Measurements from ENCODE around the gene FUT2. TPM values are rescaled to one million over a fixed set of nuclear protein-coding genes. Genes with fewer than 3 reads are reported as not detected.
"Not testable (repeated sequence)": the region's sequence is repeated elsewhere in the genome, so short reads cannot be mapped to it uniquely, and the experiment has no call there.

FUT2 gene
- total RNA-seq, 2 donors from 2014 or later: not detected

DNA sequence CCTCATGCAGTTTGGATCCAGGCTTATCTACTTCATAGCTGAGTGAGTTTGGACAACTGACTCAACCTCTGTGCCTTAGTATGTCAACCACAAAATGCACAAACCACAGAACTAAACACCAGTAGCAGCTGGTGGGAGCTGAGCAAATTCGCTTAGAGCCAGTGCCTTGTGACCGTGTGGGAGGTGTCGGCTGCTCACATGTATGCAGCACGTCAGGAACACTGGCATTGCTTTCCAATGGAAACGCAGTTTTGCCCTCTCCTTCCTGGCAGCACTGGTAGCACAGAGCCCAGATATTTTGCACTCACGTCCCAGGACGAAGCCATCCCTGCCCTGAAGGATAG lies 14.7 kb upstream of the FUT2 start:
- peak; percentile 30 to 53 for ATAC-seq
- no peaks in the 10 kb centered on the region for H3K9me3 Mint-ChIP-seq
- no peaks in the 10 kb centered on the region for H3K36me3 Mint-ChIP-seq
- no peak for DNase-seq (ENCODE audit: low spot score in 2 of 2)
- no peak overlapping the region for H3K27ac Mint-ChIP-seq

DNA sequence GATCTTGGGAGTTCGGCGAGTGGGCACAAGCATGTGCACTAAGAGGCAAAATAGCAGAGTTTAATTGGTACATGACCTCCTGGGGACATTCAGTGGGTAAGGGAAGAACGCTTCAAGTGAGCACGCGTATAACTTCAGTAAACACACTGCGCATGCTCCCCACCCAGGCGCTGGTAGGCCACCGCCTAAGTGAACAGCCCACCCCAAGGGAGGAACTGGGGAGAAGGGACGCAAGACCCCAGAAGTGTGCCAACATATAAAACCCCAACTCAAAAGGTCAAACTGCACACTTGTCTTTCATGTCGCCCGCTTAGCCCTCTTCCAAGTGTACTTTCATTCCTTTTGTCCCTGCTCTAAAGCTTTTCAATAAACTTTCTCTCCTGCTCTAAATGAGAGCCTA lies 12.4 kb upstream of the FUT2 start:
- DNase-seq (ENCODE audit: low spot score in 2 of 2) (no peak), ATAC-seq (peak; percentile 33 to 46)
- Mint-ChIP-seq H3K9me3 (no peaks in the 10 kb centered on the region), H3K27ac (no peak overlapping the region), H3K36me3 (no peaks in the 10 kb centered on the region)

DNA sequence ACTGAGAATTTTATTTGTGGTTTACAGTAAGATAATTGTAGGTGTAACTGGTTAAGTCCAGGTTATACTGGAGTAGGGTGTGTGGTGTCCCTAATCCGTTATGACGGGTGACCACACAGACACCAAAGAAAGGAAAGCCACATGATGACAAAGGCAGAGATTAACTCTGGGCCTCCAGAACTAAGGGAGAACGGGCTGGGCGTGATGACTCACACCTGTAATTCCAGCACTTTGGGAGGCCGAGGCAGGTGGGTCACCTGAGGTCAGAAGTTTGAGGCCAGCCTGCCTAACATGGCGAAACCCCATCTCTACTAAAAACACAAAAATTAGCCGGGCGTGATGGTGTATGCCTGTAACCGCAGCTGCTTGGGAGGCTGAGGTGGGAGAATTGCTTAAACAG lies 10.2 kb upstream of the FUT2 start:
- ATAC-seq (no peak), DNase-seq (ENCODE audit: low spot score in 2 of 2) (no peak)
- no peak overlapping the region for H3K27ac Mint-ChIP-seq
- no peaks in the 10 kb centered on the region for H3K36me3 Mint-ChIP-seq
- no peaks in the 10 kb centered on the region for H3K9me3 Mint-ChIP-seq

DNA sequence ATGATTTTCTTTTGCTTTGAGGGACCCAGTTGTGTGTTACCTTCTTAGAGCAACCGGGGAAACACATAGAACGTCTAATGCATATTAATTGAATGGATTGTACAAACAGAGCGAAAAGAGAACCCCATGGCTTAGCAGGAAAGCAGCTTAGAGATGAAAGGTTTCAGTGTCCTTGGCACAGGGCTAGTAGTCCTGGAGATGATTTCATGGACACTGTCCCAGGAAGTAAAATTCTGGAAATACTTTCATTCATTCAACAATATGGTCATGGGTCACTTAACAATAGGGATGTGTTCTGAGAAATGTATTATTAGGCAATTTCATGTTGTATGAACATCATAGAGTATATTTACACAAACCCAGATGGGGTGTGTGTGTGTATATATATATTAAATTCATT lies 9.7 kb upstream of the FUT2 start:
- DNase-seq (ENCODE audit: low spot score in 2 of 2): no peak

DNA sequence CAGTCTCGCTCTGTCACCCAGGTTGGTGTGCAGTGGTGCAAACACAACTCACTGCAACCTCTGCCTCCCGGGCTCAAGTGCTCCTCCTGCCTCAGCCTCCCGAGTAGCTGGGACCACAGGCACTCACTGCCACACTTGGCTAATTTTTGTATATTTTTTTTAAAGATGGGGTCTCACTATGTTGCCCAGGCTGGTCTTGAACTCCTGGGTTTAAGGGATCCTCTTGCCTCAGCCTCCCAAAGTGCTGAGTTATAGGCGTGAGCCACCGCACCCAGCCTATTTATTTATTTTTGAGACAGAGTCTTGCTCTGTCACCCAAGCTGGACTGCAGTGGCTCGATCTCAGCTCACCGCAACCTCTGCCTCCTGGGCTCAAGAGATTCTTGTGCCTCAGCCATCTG lies 9.1 kb upstream of the FUT2 start:
- ATAC-seq; H3K27ac Mint-ChIP-seq; H3K9me3 Mint-ChIP-seq; H3K36me3 Mint-ChIP-seq; DNase-seq (ENCODE audit: low spot score in 2 of 2): not testable (repeated sequence)

More for the DNA sequence above, 9.7 kb upstream of the FUT2 start:
- no peak for ATAC-seq
- Mint-ChIP-seq H3K36me3 (no peaks in the 10 kb centered on the region), H3K27ac (no peak overlapping the region), H3K9me3 (no peaks in the 10 kb centered on the region)

DNA sequence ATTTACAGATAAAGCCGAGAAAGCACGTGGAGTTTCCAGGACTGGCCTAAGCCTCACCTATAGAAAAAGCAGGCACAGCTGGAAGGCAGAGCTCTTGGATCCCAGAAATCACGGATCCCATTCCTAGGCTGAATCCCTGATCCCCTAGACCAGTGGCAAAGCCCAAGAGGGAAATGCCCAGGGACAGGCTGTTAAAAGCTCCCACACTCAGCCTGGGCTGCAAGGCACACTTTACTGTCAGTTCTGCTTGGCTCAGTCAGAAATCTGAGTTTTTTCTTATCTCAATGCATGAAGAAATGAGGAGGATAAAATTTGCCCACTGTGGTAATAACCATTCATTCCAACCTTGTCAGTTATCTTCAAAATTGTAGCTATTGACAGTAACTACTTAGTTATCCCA lies 8.0 kb upstream of the FUT2 start:
- no peak for ATAC-seq
- H3K36me3 Mint-ChIP-seq: no peaks in the 10 kb centered on the region
- H3K9me3 Mint-ChIP-seq: no peaks in the 10 kb centered on the region
- no peak overlapping the region for H3K27ac Mint-ChIP-seq
- no peak for DNase-seq (ENCODE audit: low spot score in 2 of 2)

DNA sequence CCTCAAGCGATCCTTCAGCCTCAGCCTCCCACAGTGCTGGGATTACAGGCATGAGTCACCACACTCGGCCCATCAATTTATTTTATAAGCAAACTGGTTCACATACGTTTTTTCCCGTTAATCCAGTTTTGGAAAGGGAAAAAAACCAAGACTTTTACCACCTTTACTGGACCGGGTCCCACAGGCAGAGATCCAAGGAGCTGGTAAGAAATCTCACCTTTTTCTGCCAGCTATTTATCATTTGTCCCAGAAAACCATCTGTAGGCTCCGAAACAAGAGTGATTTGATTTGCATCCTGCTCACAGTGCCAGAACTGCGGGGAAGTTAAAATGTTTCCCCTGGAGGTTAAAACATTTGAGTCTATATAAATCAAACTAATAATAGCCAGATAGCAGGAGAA lies 6.3 kb upstream of the FUT2 start:
- DNase-seq (ENCODE audit: low spot score in 2 of 2): no peak
- ATAC-seq: no peak
- H3K27ac Mint-ChIP-seq: no peak overlapping the region
- no peaks in the 10 kb centered on the region for H3K36me3 Mint-ChIP-seq
- no peaks in the 10 kb centered on the region for H3K9me3 Mint-ChIP-seq

DNA sequence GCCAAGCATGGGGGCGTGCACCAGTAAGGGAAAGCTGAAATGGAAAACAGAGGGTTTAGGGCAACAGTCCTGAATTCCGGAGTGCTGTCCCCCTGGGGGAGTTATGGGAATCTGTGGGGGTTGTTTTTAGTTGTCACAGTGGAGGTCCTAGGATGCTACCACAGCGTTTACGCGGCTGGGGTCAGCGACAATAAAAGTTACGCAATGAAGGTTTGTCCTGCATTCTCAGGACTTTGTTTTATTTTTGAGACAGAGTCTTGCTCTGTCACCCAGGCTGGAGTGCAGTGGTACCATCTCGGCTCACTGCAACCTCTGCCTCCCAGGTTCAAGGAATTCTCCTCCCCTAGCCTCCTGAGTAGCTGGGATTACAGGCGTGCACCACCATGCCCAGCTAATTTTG lies 2.1 kb upstream of the FUT2 start:
- ATAC-seq; DNase-seq (ENCODE audit: low spot score in 2 of 2); H3K9me3 Mint-ChIP-seq; H3K27ac Mint-ChIP-seq; H3K36me3 Mint-ChIP-seq: not testable (repeated sequence)

DNA sequence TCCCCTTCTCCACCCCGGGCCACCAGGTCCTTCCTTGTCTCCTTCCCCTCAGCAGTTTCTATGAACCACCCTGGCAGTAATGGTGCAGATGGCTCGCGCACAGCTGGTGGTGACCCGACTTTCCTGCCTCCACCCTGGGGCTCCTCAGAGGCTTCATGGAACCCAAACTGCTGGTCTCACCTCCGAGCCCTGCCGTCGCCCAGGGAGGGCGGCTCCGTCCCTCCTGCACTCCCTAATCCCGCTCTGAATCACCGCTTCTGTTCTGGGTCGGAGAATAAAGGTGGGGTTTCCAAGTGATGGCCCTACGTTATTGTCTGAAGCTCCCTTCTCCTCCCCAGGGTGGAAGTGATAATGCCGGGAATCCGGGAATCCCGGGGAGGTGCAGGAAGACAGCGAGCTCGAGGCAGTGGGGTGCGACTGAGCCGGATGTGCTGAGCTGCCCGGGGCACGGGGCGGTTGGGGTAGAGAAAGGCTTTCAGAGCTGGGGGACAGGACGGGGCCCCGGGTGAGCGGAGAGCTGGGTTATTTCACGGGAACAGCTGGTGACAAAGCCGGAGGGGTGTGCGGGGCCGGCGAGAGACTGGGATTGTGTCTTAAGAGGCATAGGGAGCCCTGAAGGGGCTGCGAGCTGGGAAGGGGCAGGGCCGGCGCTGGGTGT lies 711 bp downstream of the FUT2 start:
- DNase-seq (ENCODE audit: low spot score in 2 of 2) (no peak), ATAC-seq (peak in 1 of 2 donors; percentile 33)
- H3K9me3 Mint-ChIP-seq: no peaks in the 10 kb centered on the region
- no peak overlapping the region for H3K27ac Mint-ChIP-seq
- no peaks in the 10 kb centered on the region for H3K36me3 Mint-ChIP-seq

DNA sequence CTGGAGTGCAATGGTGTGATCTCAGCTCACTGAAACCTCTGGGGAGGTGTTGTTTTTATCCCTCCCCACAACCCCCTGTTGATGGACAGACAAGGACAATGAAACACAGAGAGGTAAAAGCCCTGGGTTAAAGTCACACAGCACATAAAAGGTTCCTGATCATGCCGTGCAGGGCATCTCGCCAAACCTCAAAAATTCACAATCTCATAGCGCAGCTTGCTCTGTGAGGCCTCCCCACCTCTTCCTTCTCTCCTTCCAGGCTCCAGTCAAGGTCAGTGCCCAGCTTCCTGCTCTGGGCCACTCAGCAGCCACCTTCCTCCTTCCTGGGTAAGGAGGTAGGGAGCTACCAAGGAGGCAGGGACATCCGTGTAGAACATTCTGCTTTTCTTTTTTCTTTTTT lies 2.3 kb downstream of the FUT2 start:
- Mint-ChIP-seq H3K9me3 (no peaks in the 10 kb centered on the region), H3K27ac (no peak overlapping the region), H3K36me3 (peaks cover 0 to 6% of the 10 kb centered on the region in 2 donors)
- ATAC-seq: no peak
- no peak for DNase-seq (ENCODE audit: low spot score in 2 of 2)

DNA sequence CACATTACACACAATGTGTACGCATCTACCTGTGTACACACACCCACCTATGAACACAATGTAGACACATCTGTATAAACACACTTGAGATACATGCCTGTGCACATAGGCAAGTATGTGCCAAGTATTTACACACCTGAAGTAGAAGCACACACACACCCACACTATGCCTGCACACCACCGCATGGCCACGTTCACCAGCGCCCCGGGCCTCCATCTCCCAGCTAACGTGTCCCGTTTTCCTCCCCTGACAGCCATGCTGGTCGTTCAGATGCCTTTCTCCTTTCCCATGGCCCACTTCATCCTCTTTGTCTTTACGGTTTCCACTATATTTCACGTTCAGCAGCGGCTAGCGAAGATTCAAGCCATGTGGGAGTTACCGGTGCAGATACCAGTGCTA lies 6.9 kb downstream of the FUT2 start:
- DNase-seq (ENCODE audit: low spot score in 2 of 2) (no peak), ATAC-seq (no peak)
- H3K9me3 Mint-ChIP-seq: no peaks in the 10 kb centered on the region
- no peak overlapping the region for H3K27ac Mint-ChIP-seq
- peaks cover 0 to 11% of the 10 kb centered on the region in 2 donors for H3K36me3 Mint-ChIP-seq

DNA sequence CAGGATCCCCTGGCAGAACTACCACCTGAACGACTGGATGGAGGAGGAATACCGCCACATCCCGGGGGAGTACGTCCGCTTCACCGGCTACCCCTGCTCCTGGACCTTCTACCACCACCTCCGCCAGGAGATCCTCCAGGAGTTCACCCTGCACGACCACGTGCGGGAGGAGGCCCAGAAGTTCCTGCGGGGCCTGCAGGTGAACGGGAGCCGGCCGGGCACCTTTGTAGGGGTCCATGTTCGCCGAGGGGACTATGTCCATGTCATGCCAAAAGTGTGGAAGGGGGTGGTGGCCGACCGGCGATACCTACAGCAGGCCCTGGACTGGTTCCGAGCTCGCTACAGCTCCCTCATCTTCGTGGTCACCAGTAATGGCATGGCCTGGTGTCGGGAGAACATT lies 7.5 kb downstream of the FUT2 start:
- Mint-ChIP-seq H3K9me3 (no peaks in the 10 kb centered on the region), H3K36me3 (peaks cover 0 to 11% of the 10 kb centered on the region in 2 donors), H3K27ac (no peak overlapping the region)
- no peak for ATAC-seq
- DNase-seq (ENCODE audit: low spot score in 2 of 2): no peak

DNA sequence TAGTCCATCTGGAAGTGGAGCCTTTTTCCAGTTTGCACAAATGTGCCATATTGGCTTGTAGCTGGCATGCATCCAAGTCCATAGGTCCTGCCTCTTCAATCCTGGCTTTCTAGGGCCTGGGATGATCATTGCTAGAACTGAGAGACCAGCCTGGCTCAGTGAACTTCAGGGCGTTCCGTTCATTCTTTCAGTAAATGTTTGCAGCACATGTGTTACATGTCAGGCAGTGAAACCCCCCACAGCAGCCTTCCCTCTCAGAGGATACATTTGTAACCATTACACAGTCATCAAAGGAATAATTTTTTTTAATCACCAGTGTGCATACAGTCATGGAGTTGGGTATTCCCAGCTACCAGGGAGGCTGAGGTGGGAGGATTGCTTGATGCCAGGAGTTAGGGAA lies 9.7 kb downstream of the FUT2 start:
- no peaks in the 10 kb centered on the region for H3K9me3 Mint-ChIP-seq
- DNase-seq (ENCODE audit: low spot score in 2 of 2) (no peak), ATAC-seq (no peak)
- peaks cover 0 to 11% of the 10 kb centered on the region in 2 donors for H3K36me3 Mint-ChIP-seq
- H3K27ac Mint-ChIP-seq: no peak overlapping the region

DNA sequence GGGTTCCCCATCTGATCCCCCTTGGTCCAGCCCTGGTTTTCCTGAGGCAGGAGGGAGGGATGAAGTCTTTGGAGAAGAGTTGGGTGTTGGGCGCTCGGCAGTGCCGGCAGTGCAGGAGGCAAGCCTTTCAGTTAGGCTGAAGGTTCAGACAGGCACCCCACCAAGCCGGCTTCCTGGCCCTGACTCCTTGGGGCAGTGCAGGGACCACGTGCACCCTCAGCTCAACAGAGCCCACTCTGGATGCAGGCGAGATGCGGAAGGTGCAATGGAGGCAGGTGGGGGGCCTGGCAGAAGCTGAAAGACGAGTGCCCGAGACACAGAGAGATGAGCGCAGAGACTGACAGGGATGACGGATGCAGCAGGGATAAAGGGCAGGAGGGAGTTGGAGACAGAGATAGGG lies 12.7 kb downstream of the FUT2 start:
- Mint-ChIP-seq H3K9me3 (no peaks in the 10 kb centered on the region), H3K36me3 (peaks cover 10 to 19% of the 10 kb centered on the region in 2 donors)
- DNase-seq (ENCODE audit: low spot score in 2 of 2): no peak

DNA sequence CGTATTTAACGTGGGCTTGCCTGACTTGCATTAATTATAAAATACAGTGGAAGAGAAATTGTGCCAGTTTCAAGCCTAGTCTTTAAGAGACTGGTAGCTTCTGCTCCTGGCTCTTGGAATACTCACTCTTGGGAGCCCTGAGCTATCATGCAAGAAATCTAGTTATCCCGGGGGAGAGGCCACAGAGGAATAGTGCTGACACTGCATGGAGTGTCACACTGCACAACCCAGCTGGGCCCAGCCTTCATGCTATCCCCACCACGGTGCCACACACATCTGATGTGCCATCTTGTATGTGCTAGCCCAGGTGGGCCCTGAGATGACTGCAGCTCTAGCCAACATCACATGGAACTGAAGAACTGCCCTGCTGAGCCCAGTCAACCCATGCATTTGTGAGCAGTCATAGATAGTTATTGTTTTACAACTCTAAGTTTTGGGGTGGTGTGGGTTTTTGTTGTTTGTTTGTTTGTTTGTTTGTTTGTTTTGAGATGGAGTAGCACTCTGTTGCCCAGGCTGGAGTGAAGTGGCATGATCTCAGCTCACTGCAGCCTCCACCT lies 15.4 kb downstream of the FUT2 start:
- no peak for ATAC-seq
- DNase-seq (ENCODE audit: low spot score in 2 of 2): no peak
- Mint-ChIP-seq H3K36me3 (peaks cover 6 to 19% of the 10 kb centered on the region in 2 donors), H3K9me3 (no peaks in the 10 kb centered on the region), H3K27ac (no peak overlapping the region)

More for the DNA sequence above, 12.7 kb downstream of the FUT2 start:
- peak overlapping the region in 1 of 2 donors; percentile 71 for H3K27ac Mint-ChIP-seq
- ATAC-seq: no peak

DNA sequence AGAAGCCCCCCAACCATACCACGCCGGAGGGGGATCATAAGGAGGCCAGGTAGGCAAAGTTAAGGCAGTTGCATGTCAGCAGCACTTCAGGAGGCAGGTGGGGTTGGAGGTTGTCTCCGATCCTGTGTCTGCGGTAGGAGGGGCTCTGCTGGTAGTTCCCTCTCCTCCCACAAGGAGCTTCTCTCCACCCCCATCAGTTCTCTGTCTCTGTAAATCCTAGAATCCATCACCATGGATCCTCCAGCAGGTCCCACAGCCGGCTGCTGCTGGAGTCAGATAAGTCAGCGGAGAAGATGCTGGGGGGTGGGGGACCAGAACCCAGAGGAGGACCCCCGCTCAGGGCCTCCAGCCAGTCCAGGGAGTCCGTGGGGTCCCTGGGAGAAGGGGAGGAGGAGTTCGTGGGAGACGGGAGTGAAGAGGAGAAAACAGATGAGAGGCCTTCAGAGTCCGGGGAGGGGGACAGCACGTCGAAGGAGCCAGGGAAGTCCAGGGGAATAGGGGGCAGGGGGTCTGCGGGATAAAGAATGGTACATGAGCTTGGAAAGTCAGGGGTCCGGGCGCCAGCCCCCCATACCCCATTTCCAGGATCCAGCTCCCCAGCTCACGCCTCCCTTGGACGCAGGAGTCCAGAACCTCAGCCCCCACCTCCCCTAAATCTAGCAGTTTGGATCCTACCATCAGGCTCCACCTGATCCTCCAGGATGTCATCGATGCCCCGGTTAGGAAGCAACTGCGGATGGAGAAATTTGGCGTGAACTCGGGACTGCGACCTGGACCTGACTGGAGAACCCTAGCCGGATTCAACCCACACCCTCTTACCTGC lies 17.5 kb downstream of the FUT2 start:
- H3K27ac Mint-ChIP-seq: peak overlapping the region; percentile 84 to 86
- no peak for ATAC-seq
- no peak for DNase-seq (ENCODE audit: low spot score in 2 of 2)
- peaks cover 6 to 19% of the 10 kb centered on the region in 2 donors for H3K36me3 Mint-ChIP-seq
- H3K9me3 Mint-ChIP-seq: no peaks in the 10 kb centered on the region

DNA sequence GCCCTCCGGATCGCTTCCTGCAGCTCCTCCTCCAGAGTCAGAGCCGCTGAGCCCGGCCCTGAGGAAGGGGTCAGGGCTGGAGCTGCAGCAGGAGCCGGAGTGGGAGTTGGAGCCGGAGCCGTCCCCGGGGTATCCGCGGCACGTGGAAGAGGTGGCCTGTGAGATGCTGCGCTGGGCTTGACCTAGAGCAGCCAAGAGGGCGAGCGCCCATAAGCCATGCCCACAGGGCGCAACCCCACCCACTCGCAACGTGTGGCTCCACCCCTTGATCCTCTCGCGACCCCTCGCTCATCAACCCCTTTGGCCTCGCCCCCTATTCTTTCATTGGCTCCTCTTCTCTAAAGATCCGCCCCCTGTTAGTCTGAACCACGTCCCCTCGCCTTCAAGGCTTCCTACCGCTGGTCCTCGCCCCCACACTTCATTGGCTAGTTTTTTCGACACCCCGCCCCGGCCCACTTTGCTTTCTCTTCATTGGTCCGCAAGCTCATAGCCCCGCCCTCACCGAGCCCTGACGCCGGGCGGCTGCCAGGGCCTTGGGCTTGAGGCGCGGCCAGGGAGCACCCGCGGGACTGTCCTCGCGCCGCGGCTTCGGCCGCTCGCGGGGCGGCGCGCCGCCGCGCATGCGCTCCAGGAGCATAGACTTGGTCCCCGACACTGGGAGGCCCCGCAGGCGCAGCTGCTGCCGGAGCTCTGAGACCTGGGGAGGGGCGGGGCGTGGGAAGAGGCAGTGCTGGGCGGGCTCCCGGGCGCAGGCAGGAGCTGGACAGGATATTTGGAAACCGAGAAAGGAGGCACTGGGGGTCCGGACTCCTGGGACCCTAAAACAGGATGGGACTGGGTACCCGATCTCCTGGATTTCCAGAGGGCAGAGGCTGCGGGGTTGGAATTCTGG lies 18.3 kb downstream of the FUT2 start:
- ATAC-seq: peak; percentile 93 to 94

More for the DNA sequence above, 18.3 kb downstream of the FUT2 start:
- Mint-ChIP-seq H3K27ac (peak overlapping the region; percentile 84 to 94), H3K36me3 (peaks cover 6 to 19% of the 10 kb centered on the region in 2 donors), H3K9me3 (no peaks in the 10 kb centered on the region)
- DNase-seq (ENCODE audit: low spot score in 2 of 2): peak; percentile 98 to 100
